NK-92 (cell line): ENCODE results near the gene PARD6G.

Experiments used
- DNase-seq: peaks from one replicate; lab custom pipeline; 2025; ENCODE audit not compliant: unreplicated experiment; lab: John Stamatoyannopoulos, UW

Gene PARD6G

DNA sequence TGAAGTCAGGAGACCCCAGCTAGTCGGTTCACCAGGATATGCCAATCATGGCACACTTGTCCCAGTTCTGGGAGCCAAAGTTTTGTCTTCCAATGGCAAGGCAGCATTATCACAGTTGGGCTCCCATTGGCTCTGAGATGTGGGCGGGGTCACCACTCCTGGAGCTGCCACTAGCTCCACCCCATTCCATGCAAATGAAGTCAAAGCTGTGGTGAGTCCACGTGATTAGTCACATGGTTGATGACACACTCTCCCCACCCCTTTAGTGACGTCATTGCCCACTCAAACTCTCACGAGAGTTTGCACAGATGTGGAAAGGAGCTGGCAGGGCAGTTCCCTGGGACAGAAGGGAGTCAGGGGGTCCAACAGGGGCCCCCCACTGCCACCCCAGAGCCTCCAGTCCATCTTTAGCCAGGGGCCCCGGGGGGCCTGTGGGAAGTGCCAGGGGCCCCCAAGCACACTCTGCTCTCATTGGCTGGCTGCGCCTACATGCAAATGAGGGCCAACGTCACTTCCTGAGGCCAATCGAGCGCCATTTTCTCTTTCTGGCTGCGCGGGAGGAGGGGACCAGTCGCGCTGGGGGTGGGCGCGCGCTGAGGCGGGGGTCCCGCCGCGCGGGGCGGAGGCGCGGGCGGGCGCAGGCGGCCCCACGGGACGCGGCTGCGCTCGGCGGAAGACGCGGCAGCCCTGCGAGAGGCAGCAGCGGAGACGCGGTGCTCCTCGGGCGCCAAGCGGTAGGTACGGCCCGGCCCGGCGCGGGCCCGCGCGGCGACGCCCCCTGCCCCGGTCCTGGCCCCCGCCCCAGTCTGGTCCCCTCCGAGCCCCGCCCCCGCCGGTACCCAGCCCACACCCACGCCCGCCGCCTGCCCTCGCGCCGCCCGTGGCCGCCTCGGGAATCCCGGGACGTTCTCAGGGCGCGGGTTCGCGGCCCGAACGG, 138.3 kb downstream of the PARD6G start, which contains the start of gene ADNP2:
Gene ADNP2 (plus strand): TSS at position 524 of the 937 bp plus-strand sequence. CDS start 8,281 bp downstream, outside the sequence.
- no peak for DNase-seq

DNA sequence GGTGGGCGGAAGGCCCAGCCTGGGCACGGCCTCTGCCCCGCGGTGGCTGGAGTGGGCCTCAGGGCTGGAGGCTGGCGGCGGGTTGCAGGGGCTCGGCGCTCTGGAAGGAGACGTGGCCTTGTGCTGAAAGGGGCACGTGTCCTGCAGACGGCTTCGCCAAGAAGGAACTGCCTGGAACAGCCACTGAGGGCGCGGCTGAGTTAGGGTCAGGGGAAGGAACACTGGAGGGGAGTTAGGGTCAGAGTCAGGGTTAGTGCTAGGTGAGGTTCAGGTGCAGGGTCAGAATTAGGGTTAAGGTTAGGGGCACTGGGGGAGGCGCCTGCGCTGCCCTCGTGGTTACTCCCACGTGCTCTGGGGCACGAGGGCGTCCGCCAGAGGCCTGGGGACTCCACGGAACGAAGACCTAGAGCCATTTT, 139.2 kb downstream of the PARD6G start:
- no peak for DNase-seq

DNA sequence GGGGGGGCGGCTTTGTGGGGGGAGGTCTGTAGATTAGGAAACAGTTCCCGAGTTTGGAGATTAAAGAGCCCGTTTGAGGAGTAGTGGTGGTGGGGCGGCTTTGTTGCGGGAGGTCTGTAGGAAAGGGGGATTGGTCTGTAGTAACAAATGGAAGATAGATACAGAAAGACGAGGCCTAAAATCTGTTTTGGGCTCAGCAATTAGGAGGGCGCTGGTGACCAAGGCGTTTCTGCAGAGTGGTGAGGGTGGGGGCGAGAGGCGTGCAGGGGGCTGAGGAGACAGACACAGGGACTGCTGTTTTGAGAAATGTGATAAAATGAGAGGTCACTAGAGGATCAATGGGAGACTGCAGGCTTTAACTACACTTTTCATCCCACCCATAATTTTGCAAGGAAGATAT, 139.9 kb downstream of the PARD6G start:
- DNase-seq = no peak
